Fibroblast of skin of right biceps (primary cell): ENCODE data around the gene CA10.

Experiments
- DNase-seq: peaks from one replicate; pipeline ENCODE4 v3.0.0-alpha.2; 2013

Gene CA10

DNA sequence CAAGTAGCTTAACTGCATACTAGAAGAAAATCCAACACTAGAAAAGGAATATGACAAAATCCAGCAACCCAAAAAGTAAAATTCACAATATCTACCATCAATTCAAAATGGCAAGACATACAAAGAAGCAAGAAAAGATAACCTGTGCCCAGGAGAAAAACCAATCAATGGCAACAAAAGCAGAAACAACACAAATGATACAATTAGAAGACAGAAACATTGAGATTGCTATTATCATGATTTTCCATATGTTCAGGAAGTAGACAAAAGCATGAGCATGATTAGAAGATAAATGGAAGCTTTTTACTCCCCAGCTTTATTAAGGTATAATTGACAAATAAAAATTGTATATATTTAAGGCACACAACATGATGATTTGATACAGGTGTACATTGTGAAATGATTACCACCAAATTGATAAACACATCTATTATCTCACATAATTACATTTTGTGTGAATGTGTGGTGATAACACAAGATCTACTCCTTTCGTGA lies 117.3 kb downstream of the CA10 start:
- no peak for DNase-seq

DNA sequence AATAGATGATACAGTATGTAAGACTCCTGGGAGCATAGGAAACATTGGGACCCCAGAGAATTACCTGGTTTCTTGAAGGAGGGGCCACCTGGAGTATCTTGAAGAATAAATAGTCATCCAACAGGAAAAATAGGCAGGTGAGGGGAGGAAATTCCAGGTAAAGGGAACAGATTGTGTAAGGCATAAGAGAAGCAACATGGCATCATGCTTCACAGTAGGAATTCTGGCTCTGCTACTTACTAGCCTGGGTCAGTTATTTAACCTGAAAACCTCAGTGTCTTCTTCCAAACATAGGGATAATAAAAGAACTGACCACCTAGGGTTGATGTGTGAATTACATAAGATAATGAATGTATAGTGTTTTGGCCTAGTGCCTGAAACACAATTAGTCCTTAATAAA lies 122.1 kb downstream of the CA10 start:
- DNase-seq: no peak

GRCh38 chr17:52035336-52035915 lies 123.1 kb downstream of the CA10 start:
- DNase-seq: no peak

DNA sequence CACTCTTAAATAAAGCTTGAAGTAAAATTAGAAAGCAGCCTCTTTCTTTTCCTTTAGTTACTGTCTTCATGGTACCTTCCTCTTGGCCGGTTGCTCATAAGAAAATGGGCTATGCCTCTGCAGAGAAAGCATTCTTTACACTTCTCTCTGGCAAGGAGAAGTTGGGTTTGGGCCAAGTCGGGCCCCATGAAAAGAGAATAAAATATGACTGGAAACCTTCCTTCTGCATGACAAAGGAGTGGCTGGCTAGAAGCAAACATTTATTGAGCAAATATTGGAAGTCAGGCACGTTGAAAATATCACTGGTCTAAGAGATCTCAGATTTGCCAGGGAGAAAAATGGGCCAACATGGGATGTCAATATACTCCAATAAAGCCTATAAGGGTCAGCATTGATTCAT lies 126.1 kb downstream of the CA10 start:
- no peak for DNase-seq

GRCh38 chr17:52030052-52030451 lies 128.5 kb downstream of the CA10 start:
- no peak for DNase-seq

GRCh38 chr17:52027620-52028295 lies 130.8 kb downstream of the CA10 start:
- DNase-seq: peak; percentile 86

- no peak for DNase-seq
Measured at GRCh38 chr17:52027081-52027480, 131.4 kb downstream of the CA10 start.

DNA sequence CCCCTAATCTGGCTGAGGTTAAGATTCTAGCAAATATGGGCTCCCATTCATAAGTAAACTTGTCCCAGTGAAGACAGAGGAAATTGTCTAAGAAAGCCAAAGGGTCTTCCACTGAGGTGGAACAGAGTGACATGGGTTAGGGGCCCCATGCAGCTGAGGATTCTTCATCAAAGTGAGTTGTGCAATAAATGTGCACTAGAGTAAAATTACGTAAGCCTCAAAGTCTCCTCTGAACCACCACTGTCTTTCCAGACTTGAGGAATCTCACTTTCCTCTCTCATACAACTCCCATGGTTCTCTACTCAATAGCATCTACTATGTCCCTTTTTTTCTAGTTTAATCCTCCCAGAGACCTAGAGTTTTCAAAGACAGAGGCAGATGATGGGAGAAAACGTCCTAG lies 132.4 kb downstream of the CA10 start:
- DNase-seq: peak; percentile 34

DNA sequence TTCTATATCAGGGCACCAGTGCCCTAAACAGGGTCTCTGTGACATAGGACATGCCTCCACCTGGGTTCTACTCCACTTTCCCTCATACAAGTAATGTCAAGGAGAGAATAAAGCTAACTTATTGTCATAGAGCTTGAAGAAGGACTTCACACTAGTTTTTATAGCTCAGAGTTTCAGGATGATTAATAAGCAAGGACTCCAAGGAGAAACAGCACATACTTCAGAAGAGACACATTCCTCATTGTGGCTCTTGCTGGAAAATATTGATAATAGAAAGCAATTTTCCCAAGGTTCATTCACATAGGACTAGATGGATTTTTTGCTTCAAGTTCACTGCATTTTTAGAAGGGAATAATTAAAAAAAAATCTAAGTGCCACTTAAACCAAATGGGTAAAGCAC lies 133.3 kb downstream of the CA10 start:
- DNase-seq: peak; percentile 70

- peak; percentile 71 for DNase-seq
Measured at GRCh38 chr17:52024300-52024870, 134.1 kb downstream of the CA10 start.

- DNase-seq: no peak
Measured at GRCh38 chr17:52011064-52011463, 147.4 kb downstream of the CA10 start.

GRCh38 chr17:51999654-52000053 lies 158.9 kb downstream of the CA10 start:
- no peak for DNase-seq

DNA sequence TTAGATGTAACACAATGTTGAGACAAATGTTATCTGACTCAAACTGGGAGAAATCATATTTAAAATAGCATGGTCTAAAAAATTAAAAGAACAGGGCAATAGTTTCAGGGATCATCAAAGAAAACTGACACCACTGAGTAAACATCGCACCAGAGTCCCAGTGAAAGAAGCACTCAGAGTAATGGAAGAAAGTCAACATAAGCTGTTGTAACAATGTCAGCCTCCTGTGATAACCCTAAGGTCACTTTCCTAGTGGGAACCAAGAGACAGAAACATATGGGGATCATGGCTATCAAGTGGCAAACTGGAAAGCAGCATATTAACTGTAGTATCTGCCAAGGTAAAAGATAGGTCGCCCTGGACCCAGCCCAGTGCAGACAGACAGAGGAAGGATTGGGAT lies 160.8 kb downstream of the CA10 start:
- no peak for DNase-seq

GRCh38 chr17:51995797-51996403 lies 162.6 kb downstream of the CA10 start:
- DNase-seq: peak; percentile 38

DNA sequence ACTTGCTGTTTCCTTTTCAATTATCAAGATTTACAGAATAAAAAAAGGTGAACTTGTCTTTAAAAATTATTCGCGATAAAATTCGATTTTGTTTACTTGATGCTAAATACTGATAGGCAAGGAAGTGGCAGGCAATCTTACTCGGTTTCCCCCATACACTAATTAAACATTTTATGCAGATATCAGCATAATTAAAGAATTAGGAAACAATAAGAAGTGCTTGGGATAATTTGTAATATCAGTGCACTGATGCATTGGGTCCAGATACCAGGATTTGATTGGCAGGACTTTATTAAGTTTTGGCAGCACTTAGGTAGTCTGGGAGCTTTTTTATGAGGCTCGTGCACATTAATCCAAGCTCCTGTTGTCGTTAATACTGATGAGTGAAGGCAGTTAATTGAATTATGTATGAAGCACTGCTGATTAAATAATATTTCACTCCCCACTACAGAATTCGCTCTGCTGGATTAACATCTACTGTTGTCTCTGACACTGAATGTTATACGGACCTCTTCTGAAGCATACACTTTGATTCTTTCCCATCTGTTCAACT lies 165.6 kb downstream of the CA10 start:
- no peak for DNase-seq

GRCh38 chr17:51971121-51971520 lies 187.4 kb downstream of the CA10 start:
- no peak for DNase-seq

DNA sequence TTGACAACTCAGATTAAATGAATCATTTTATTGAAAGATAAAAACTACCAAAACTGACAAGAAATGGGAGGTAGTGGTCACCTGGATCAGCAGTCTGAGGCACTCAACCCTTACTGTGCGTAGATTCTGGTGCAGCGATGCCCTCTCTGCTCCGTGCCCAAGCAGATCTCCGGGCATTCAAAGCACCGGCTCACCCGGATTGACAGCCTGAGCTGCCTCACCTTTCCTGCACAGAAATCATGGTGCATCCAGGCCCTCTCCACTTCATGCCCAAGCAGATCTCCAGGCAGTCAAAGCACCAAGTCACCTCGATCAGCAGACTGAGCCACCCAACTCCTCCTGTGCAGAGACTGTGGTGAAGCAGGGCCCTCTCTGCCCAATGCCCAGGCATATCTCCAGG lies 196.8 kb downstream of the CA10 start:
- no peak for DNase-seq

DNA sequence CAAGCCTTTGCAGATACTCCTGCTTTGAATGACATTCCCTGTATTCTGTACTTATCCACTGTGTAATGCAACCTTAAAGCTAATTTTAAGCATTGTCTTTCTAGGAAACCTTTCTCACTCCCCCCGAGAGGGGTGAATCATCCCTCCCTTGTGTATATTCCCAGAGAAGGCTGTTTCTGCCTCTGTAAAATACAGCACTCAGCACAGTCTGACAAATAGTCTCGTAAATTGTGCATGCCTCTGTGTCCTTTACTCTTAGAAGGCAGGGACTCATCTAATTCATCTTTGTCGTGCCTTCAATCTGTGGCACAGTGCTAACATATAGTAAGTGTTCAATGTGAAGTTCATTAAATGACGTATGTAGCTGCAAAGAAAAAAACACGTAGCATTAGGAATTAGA lies 200.7 kb downstream of the CA10 start:
- peak; percentile 1 for DNase-seq

GRCh38 chr17:51955245-51955644 lies 203.3 kb downstream of the CA10 start:
- DNase-seq: no peak

DNA sequence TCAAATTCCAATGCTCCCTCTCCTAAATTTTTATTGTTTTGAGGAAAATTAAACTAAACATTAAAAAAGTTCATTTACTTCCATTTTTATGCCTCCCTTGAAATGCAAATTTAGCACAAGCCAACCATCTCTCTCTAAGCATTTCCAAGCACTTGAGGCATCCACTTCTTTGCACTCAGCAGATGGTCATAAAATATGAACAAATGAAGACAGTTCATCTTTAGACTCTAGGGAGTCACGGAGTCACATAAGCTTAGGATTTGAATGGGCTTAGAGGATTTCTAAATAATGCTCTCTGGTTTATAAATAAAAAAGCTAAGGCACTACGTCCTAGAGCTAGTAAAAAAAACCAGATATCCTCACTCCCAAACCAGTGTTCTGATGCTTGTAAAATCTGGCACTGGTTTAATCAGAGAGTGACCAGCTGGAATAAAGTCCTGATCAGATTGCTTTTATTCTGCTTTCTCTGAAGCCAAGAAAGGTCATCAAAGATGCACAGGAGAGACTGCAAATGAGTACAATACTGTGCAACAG lies 204.2 kb downstream of the CA10 start:
- DNase-seq: no peak

GRCh38 chr17:51951741-51952140 lies 206.8 kb downstream of the CA10 start:
- peak; percentile 26 for DNase-seq

DNA sequence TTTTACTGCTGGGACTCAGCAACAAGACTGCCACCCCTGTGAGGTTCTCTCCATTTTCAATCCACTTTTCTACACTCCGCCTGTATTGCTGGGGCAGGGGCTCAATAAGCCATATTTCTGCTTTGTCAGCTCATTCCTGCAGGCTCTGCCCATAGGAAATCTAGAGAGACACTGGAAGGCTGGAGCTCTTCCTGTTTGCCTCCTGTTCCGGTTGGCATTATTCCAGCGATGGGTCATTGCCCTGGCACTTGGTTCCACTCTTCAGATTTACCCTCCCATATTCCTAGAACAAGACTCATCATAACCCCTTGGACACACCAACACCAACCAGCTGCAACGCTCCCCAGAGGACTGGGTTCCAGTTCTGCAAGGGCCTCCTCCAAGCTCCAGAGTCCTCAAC lies 210.4 kb downstream of the CA10 start:
- DNase-seq: peak; percentile 18

DNA sequence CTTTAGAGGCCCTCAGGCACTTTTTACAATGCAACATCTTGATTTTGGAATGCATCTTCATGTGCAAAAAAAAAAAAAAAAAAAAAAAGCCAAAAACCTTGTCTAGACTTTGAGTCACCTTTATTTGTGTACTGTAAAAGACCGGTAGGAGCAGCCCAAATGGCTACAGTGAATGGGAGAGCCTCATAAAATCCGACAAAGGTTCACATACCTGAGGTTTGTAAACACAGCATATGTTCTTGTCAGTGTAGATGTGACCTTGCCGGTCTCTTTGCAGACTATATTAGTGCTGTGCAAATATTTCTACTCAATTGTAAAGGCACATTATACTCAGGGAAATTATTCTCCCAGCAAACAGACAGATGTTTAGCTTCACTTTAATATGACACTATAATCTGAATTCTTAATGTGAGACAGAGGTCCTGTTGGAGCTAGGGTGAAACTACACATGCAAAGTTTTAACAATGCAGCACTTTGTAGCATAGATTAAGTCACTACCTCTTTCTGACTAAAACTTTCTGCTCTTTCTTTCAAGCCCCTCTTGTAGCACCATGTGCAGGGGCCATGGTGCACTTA lies 211.3 kb downstream of the CA10 start:
- no peak for DNase-seq
